PC-9 (cell line): ENCODE measurements around the gene PI4KA. TPM values are rescaled to one million over a fixed set of nuclear protein-coding genes. Genes with fewer than 3 reads are reported as not detected.

Experiments
- BruUV-seq: library from RNA; stranded (reverse); fragments of 400-500 nt; replicated peaks from 2 replicates; lab custom pipeline; 2021; lab: Mats Ljungman, UMichigan
- CTCF ChIA-PET: fragments of 300-600 bp; sonication (Branson Sonifier 250); formaldehyde crosslinking; loops from one replicate; lab custom pipeline; 2022; ENCODE audit warnings: antibody characterized with exemption; lab: Charles Lee
- POLR2A ChIA-PET: fragments of 300-600 bp; sonication (Branson Sonifier 250); formaldehyde crosslinking; loops from one replicate; lab custom pipeline; 2022; ENCODE audit warnings: antibody characterized with exemption; ENCODE audit not compliant: unreplicated experiment; lab: Charles Lee
- DNase-seq, 2 experiments: peaks; one replicate each; pipeline versions ENCODE4 v3.0.0 to v3.0.0-alpha.2; 2015 to 2022; ENCODE audit warnings: mixed read lengths in 1 of 2
- H2AFZ ChIP-seq: fragments of 200-600 bp; sonication (generic); 2 replicates; pipeline ENCODE4 v1.8.1; 2017; ENCODE audit warnings: antibody characterized with exemption
- H3F3A ChIP-seq: fragments of 200-600 bp; sonication (generic); 2 replicates; pipeline ENCODE4 v1.8.1; 2017; ENCODE audit warnings: antibody characterized with exemption, mild to moderate bottlenecking, low read depth; ENCODE audit not compliant: insufficient read depth
- H3K27ac ChIP-seq: fragments of 200-600 bp; sonication (generic); 2 replicates; pipeline ENCODE4 v1.6.1; 2016; ENCODE audit warnings: mixed run types
- H3K27me3 ChIP-seq: fragments of 200-600 bp; sonication (generic); 2 replicates; pipeline ENCODE4 v1.6.1; 2016; ENCODE audit warnings: low read depth, mixed run types; ENCODE audit not compliant: insufficient read depth
- H3K36me3 ChIP-seq: fragments of 200-600 bp; sonication (generic); 2 replicates; pipeline ENCODE4 v1.6.1; 2016; ENCODE audit warnings: low read depth, mixed run types
- H3K4me1 ChIP-seq: fragments of 200-600 bp; sonication (generic); replicated peaks from 2 replicates; pipeline ENCODE4 v1.6.1; 2016; ENCODE audit warnings: mixed run types; ENCODE audit not compliant: insufficient read depth
- H3K4me2 ChIP-seq: fragments of 200-600 bp; sonication (generic); 2 replicates; pipeline ENCODE4 v1.6.1; 2017; ENCODE audit warnings: mixed run types
- H3K4me3 ChIP-seq: fragments of 200-600 bp; sonication (generic); 2 replicates; pipeline ENCODE4 v1.6.1; 2016; ENCODE audit warnings: mixed run types
- H3K79me2 ChIP-seq: fragments of 200-600 bp; sonication (generic); 2 replicates; pipeline ENCODE4 v1.6.1; 2017; ENCODE audit warnings: low read depth, mixed run types
- H3K9me2 ChIP-seq: fragments of 200-600 bp; sonication (generic); 2 replicates; pipeline ENCODE4 v1.8.1; 2017; ENCODE audit warnings: mild to moderate bottlenecking; ENCODE audit not compliant: insufficient read depth
- H3K9me3 ChIP-seq: fragments of 200-600 bp; sonication (generic); 2 replicates; pipeline ENCODE4 v1.8.1; 2016; ENCODE audit warnings: low read depth; ENCODE audit not compliant: insufficient read depth
- H4K20me1 ChIP-seq: fragments of 200-600 bp; sonication (generic); 2 replicates; pipeline ENCODE4 v1.8.1; 2017; ENCODE audit not compliant: insufficient read depth
- EZH2 ChIP-seq: fragments of 200-600 bp; sonication (generic); IDR thresholded peaks from 2 replicates; pipeline ENCODE4 v1.8.0; 2017; ENCODE audit warnings: antibody characterized with exemption, low read depth
- intact Hi-C: fragments of 100-400 bp; cut with micrococcal nuclease; formaldehyde crosslinking; loops from one replicate; pipeline ENCODE4 v1.10.0; 2022; ENCODE audit not compliant: unreplicated experiment
- total RNA-seq: library from RNA; stranded (reverse); gene quantifications from 2 replicates; pipeline ENCODE4 v1.2.3, GENCODE V29; 2021
- TF ChIP-seq, protein P1 (sequence below): fragments of 200-600 bp; sonication (generic); conservative IDR thresholded peaks from 2 replicates; pipeline ENCODE4 v1.6.1; 2017; ENCODE audit warnings: mixed run types, antibody characterized with exemption, mild to moderate bottlenecking, moderate library complexity

Gene PI4KA
- total RNA-seq, 1 experiment from 2014 or later, result 27.9 TPM

DNA sequence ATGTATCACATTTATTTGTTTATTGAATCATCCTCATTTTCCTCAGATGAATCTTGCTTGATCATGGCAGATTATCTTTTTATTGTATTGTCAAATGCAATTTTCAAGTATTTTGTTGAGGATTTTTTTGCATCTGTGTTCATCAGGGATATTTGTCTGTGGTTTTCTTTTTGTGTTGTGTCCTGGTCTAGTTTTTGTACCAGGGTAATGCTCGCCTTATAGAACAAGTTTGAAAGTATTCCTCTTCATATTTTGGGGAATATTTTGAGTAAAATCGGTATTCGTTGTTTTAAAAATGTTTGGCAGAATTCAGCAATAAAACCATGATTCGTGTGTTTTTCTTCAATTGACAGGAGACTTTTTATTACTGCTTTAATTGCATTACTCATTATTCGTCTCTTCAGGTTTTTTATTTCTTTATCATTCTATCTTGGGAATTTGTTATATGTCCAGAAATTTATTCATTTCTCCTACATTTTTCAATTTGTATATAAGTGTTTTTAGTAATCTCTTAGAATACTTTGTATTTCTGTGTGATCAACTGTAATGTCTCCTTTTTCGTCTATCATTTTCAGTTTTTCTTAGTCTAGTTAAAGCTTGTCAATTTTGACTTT lies 198.1 kb downstream of the PI4KA start:
- Histone ChIP-seq H3K9me2 (no peaks in the 10 kb centered on the region), H3K27ac (no peak overlapping the region), H3K36me3 (no peaks in the 10 kb centered on the region), H3K4me2 (no peak overlapping the region), H3K79me2 (no peaks in the 10 kb centered on the region), H3F3A (no peaks in the 10 kb centered on the region), H3K9me3 (no peaks in the 10 kb centered on the region), H3K4me1 (no peaks in the 10 kb centered on the region), H2AFZ (no peak overlapping the region), H3K4me3 (no peak overlapping the region), H3K27me3 (peaks cover 20% of the 10 kb centered on the region), H4K20me1 (no peaks in the 10 kb centered on the region)
- intact Hi-C loops, result no loop called here
- BruUV-seq, result no TSS peak
- CTCF ChIA-PET, result no interaction called here
- no peak for DNase-seq
- POLR2A ChIA-PET, result no interaction called here
- no peak for TF ChIP-seq EZH2
- TF ChIP-seq, protein P1, sequence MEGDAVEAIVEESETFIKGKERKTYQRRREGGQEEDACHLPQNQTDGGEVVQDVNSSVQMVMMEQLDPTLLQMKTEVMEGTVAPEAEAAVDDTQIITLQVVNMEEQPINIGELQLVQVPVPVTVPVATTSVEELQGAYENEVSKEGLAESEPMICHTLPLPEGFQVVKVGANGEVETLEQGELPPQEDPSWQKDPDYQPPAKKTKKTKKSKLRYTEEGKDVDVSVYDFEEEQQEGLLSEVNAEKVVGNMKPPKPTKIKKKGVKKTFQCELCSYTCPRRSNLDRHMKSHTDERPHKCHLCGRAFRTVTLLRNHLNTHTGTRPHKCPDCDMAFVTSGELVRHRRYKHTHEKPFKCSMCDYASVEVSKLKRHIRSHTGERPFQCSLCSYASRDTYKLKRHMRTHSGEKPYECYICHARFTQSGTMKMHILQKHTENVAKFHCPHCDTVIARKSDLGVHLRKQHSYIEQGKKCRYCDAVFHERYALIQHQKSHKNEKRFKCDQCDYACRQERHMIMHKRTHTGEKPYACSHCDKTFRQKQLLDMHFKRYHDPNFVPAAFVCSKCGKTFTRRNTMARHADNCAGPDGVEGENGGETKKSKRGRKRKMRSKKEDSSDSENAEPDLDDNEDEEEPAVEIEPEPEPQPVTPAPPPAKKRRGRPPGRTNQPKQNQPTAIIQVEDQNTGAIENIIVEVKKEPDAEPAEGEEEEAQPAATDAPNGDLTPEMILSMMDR, result no peak

- no peaks in the 10 kb centered on the region for H3K9me2 ChIP-seq
- H3K27me3 ChIP-seq, result peaks cover 20% of the 10 kb centered on the region
- POLR2A ChIA-PET, result no interaction called here
- intact Hi-C loops, result no loop called here
- no peaks in the 10 kb centered on the region for H3K79me2 ChIP-seq
- no peaks in the 10 kb centered on the region for H3K9me3 ChIP-seq
- BruUV-seq, result no TSS peak
- H3K4me2 ChIP-seq, result no peak overlapping the region
- DNase-seq, result no peak
- H3K36me3 ChIP-seq, result no peaks in the 10 kb centered on the region
- no peaks in the 10 kb centered on the region for H3F3A ChIP-seq
- TF ChIP-seq EZH2, result no peak
- TF ChIP-seq, protein P1, result no peak
- H3K4me3 ChIP-seq, result no peak overlapping the region
- H3K4me1 ChIP-seq, result no peaks in the 10 kb centered on the region
- no peak overlapping the region for H3K27ac ChIP-seq
- CTCF ChIA-PET, result no interaction called here
- H4K20me1 ChIP-seq, result no peaks in the 10 kb centered on the region
- no peak overlapping the region for H2AFZ ChIP-seq
Observed at GRCh38 chr22:20659920-20660319, 198.7 kb downstream of the PI4KA start.

- POLR2A ChIA-PET, result no interaction called here
- intact Hi-C loops, result no loop called here
Observed at GRCh38 chr22:20659258-20659657, 199.4 kb downstream of the PI4KA start.

More at GRCh38 chr22:20659258-20659657, 199.4 kb downstream of the PI4KA start:
- Histone ChIP-seq H3K9me3 (no peaks in the 10 kb centered on the region), H3K36me3 (no peaks in the 10 kb centered on the region), H3K27me3 (peaks cover 20% of the 10 kb centered on the region), H3K27ac (no peak overlapping the region), H3F3A (no peaks in the 10 kb centered on the region), H2AFZ (no peak overlapping the region), H3K79me2 (no peaks in the 10 kb centered on the region), H3K4me1 (no peaks in the 10 kb centered on the region), H4K20me1 (no peaks in the 10 kb centered on the region), H3K9me2 (no peaks in the 10 kb centered on the region), H3K4me3 (no peak overlapping the region), H3K4me2 (no peak overlapping the region)
- CTCF ChIA-PET, result no interaction called here
- no TSS peak for BruUV-seq
- no peak for DNase-seq
- TF ChIP-seq EZH2, result no peak
- TF ChIP-seq, protein P1, result no peak
